ENCODE results near the gene SIX3.

SIX3 gene

GRCh38 chr2:44938287-44939105 lies 3.0 kb upstream of the SIX3 start:
- H3K27me3 ChIP-seq (replicated peaks; ENCODE audit: control insufficient read depth, insufficient read depth, low read length), result peaks cover 5% of the 10 kb centered on the region; the same call in 1 of the 2 replicates

GRCh38 chr2:44939106-44940048 lies 2.1 kb upstream of the SIX3 start:
- Histone ChIP-seq H3K27me3 (replicated peaks; ENCODE audit: control insufficient read depth, insufficient read depth, low read length) (peaks cover 5% of the 10 kb centered on the region; the same call in 1 of the 2 replicates), H3K36me3 (ENCODE audit: control insufficient read depth, insufficient read depth, low read length) (no peaks in the 10 kb centered on the region), H3K4me3 (replicated peaks; ENCODE audit: low read depth, low read length) (peak overlapping the region; percentile 41)
- no peak for DNase-seq (ENCODE audit: extremely low read depth, insufficient read length)
- TF ChIP-seq, protein P1, sequence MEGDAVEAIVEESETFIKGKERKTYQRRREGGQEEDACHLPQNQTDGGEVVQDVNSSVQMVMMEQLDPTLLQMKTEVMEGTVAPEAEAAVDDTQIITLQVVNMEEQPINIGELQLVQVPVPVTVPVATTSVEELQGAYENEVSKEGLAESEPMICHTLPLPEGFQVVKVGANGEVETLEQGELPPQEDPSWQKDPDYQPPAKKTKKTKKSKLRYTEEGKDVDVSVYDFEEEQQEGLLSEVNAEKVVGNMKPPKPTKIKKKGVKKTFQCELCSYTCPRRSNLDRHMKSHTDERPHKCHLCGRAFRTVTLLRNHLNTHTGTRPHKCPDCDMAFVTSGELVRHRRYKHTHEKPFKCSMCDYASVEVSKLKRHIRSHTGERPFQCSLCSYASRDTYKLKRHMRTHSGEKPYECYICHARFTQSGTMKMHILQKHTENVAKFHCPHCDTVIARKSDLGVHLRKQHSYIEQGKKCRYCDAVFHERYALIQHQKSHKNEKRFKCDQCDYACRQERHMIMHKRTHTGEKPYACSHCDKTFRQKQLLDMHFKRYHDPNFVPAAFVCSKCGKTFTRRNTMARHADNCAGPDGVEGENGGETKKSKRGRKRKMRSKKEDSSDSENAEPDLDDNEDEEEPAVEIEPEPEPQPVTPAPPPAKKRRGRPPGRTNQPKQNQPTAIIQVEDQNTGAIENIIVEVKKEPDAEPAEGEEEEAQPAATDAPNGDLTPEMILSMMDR (IDR thresholded peaks at IDR 0.05; ENCODE audit: insufficient read depth, low read length, poor library complexity, severe bottlenecking), result no peak

More at GRCh38 chr2:44938287-44939105, 3.0 kb upstream of the SIX3 start:
- Histone ChIP-seq H3K36me3 (ENCODE audit: control insufficient read depth, insufficient read depth, low read length) (no peaks in the 10 kb centered on the region), H3K4me3 (replicated peaks; ENCODE audit: low read depth, low read length) (peak overlapping the region; percentile 41)
- DNase-seq (ENCODE audit: extremely low read depth, insufficient read length), result no peak
- TF ChIP-seq, protein P1 (IDR thresholded peaks at IDR 0.05; ENCODE audit: insufficient read depth, low read length, poor library complexity, severe bottlenecking), result no peak

GRCh38 chr2:44940049-44940494 lies 1.4 kb upstream of the SIX3 start:
- Histone ChIP-seq H3K27me3 (replicated peaks; ENCODE audit: control insufficient read depth, insufficient read depth, low read length) (peaks cover 5% of the 10 kb centered on the region; the same call in 1 of the 2 replicates), H3K36me3 (ENCODE audit: control insufficient read depth, insufficient read depth, low read length) (no peaks in the 10 kb centered on the region), H3K4me3 (replicated peaks; ENCODE audit: low read depth, low read length) (no peak overlapping the region)
- TF ChIP-seq, protein P1 (IDR thresholded peaks at IDR 0.05; ENCODE audit: insufficient read depth, low read length, poor library complexity, severe bottlenecking), result no peak
- DNase-seq (ENCODE audit: extremely low read depth, insufficient read length), result no peak

DNA sequence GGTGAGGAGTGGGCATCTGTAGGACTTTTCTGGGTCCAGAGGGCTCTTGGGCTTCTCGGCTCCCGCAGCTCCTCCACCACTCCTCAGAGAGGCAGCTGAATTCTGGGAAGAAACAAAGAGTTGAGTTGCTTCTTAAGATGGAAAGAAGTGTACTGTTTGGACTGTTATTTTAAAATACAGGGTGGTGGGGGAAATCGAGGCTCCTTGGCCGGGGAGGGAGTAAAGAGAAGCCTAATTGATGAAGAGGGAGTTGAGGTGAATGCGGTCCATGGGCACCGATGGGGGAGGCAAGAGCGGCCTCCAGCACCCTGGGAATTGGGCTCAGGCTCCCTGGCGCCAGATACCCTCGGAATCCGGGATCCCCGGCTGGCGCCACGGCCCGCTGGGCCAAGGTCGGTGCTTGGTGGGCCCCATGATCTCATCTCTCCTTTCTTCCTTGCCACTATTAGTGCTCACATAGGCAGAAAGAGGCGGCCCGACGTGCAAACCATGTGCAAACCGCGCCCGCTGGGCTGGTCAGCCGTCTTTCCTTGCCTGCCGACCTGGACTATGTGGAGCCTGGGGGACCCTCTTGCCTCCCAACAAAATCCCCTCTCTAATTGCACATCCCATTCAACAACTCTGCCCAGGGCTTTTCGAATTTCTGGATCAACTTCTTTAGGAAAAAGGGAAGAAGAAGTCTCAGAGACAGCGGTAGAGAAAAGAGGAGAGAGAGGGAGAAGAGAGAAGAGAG lies 604 bp upstream of the SIX3 start:
- DNase-seq (ENCODE audit: extremely low read depth, insufficient read length), result no peak
- H3K36me3 ChIP-seq (ENCODE audit: control insufficient read depth, insufficient read depth, low read length), result no peaks in the 10 kb centered on the region
- no peak overlapping the region for H3K4me3 ChIP-seq (replicated peaks; ENCODE audit: low read depth, low read length)
- TF ChIP-seq, protein P1 (IDR thresholded peaks at IDR 0.05; ENCODE audit: insufficient read depth, low read length, poor library complexity, severe bottlenecking), result no peak
- H3K27me3 ChIP-seq (replicated peaks; ENCODE audit: control insufficient read depth, insufficient read depth, low read length), result peaks cover 5% of the 10 kb centered on the region; the same call in 1 of the 2 replicates

DNA sequence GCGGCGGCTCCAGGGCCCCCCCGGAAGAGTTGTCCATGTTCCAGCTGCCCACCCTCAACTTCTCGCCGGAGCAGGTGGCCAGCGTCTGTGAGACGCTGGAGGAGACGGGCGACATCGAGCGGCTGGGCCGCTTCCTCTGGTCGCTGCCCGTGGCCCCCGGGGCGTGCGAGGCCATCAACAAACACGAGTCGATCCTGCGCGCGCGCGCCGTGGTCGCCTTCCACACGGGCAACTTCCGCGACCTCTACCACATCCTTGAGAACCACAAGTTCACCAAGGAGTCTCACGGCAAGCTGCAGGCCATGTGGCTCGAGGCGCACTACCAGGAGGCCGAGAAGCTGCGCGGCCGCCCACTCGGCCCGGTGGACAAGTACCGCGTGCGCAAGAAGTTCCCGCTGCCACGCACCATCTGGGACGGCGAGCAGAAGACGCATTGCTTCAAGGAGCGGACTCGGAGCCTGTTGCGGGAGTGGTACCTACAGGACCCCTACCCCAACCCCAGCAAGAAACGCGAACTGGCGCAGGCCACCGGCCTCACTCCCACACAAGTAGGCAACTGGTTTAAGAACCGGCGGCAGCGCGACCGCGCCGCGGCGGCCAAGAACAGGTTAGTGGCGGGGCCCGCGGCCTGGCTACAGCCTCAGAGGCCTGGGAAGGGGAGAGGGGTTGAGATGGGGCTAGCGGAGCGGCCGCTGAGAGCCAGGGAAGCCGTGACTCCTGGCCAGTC lies 965 bp downstream of the SIX3 start:
- no peak for DNase-seq (ENCODE audit: extremely low read depth, insufficient read length)
- Histone ChIP-seq H3K36me3 (ENCODE audit: control insufficient read depth, insufficient read depth, low read length) (no peaks in the 10 kb centered on the region), H3K27me3 (replicated peaks; ENCODE audit: control insufficient read depth, insufficient read depth, low read length) (peaks cover 5% of the 10 kb centered on the region; the same call in 1 of the 2 replicates), H3K4me3 (replicated peaks; ENCODE audit: low read depth, low read length) (no peak overlapping the region)
- TF ChIP-seq, protein P1 (IDR thresholded peaks at IDR 0.05; ENCODE audit: insufficient read depth, low read length, poor library complexity, severe bottlenecking), result no peak

Measured in GM06990 (cell line).